Spleen (tissue), 11 donors: ENCODE measurements around the gene SPDYE1. TPM values are rescaled to one million over a fixed set of nuclear protein-coding genes. Genes with fewer than 3 reads are reported as not detected.
A peak's percentile ranks its signal among the peaks of the same experiment; 100 is the strongest.
"Not testable (repeated sequence)": the region's sequence is repeated elsewhere in the genome, so short reads cannot be mapped to it uniquely, and the experiment has no call there.

Experiments
- DNase-seq: peaks from one replicate; pipeline ENCODE4 v3.0.0-alpha.2; 2020
- H3K27ac ChIP-seq, 8 donors: fragments of 200-600 bp; sonication (generic) in 7 of 8; 1 replicate in 4 of 8; 2 replicates in 4 of 8; pipeline versions ENCODE4 v1.5.0 to v1.8.0; 2016 to 2021; ENCODE audit warnings: inconsistent platforms in 4 of 8, mild to moderate bottlenecking in 4 of 8, moderate library complexity in 1 of 8
- H3K27me3 ChIP-seq, 7 donors: fragments of 200-600 bp; sonication (generic) in 6 of 7; replicated peaks in 1 of 7; 1 replicate in 4 of 7; 2 replicates in 3 of 7; pipeline versions ENCODE4 v1.5.0 to v1.8.0; 2016 to 2021; ENCODE audit warnings: inconsistent platforms in 3 of 7, mild to moderate bottlenecking in 1 of 7
- H3K36me3 ChIP-seq, 6 donors: fragments of 200-600 bp; sonication (generic) in 5 of 6; 1 replicate in 4 of 6; 2 replicates in 2 of 6; pipeline versions ENCODE4 v1.5.0 to v1.8.0; 2016 to 2021; ENCODE audit warnings: inconsistent platforms in 2 of 6
- H3K4me1 ChIP-seq, 6 donors: fragments of 200-600 bp; sonication (generic) in 5 of 6; 1 replicate in 3 of 6; 2 replicates in 3 of 6; pipeline versions ENCODE4 v1.5.0 to v1.8.0; 2016 to 2021; ENCODE audit warnings: inconsistent platforms in 3 of 6
- H3K4me3 ChIP-seq, 8 donors: fragments of 200-600 bp; sonication (generic) in 7 of 8; 1 replicate in 4 of 8; 2 replicates in 4 of 8; pipeline versions ENCODE4 v1.5.0 to v1.8.0; 2016 to 2021; ENCODE audit warnings: inconsistent platforms in 4 of 8, mild to moderate bottlenecking in 4 of 8, moderate library complexity in 2 of 8
- H3K9me3 ChIP-seq, 8 donors: fragments of 200-600 bp; sonication (generic) in 7 of 8; 1 replicate in 4 of 8; 2 replicates in 4 of 8; pipeline versions ENCODE4 v1.5.0 to v1.8.0; 2016 to 2021; ENCODE audit warnings: inconsistent platforms in 4 of 8
- CTCF ChIP-seq, 11 experiments: fragments of 200-600 bp in 7 of 11; fragments of 450-650 bp in 4 of 11; sonication (generic) in 4 of 11; IDR thresholded peaks in 8 of 11; conservative IDR thresholded peaks in 3 of 11; 1 replicate in 7 of 11; 2 replicates in 4 of 11; pipeline versions ENCODE4 v1.4.0 to v1.8.0; 2016 to 2021; ENCODE audit warnings: antibody characterized with exemption in 11 of 11, inconsistent platforms in 4 of 11, mild to moderate bottlenecking in 1 of 11
- POLR2A ChIP-seq, 3 donors: fragments of 450-650 bp; IDR thresholded peaks; one replicate each; pipeline ENCODE4 v1.5.1; 2017; ENCODE audit warnings: antibody characterized with exemption in 3 of 3, mild to moderate bottlenecking in 1 of 3
- POLR2AphosphoS5 ChIP-seq, 3 donors: sonication (generic); formaldehyde crosslinking; IDR thresholded peaks; one replicate each; pipeline ENCODE4 v1.5.1; 2017; ENCODE audit warnings: antibody characterized with exemption in 3 of 3
- WGBS, 5 donors: extraction: QIAGEN DNeasy Blood & Tissue Kit in 3 of 5; methylation state at CpG; one replicate each; pipeline versions ENCODE4 v1.1.5 to v1.1.7; 2013 to 2018; 5-methylcytosine and 5-hydroxymethylcytosine counted together
- intact Hi-C: fragments of 100-400 bp; cut with DNase I; formaldehyde crosslinking; loops from one replicate; pipeline ENCODE4 v1.15.0; 2023; ENCODE audit warnings: low total_unique reads
- polyA plus RNA-seq, 3 donors: library from polyadenylated mRNA; stranded (reverse); fragments of 200-250 nt; gene quantifications; one replicate each; pipeline ENCODE4 v1.2.1, GENCODE V29; 2013
- total RNA-seq, 7 donors: library from RNA; depleted of rRNA in 3 of 7; stranded (reverse); fragments of >200 nt in 3 of 7; fragmentation: NEBNext Ultra II Directional in 4 of 7; extraction: Animal tissue kit (Norgen Biotek cat#: 25700) in 4 of 7; gene quantifications; one replicate each; pipeline versions ENCODE4 v1.1.0 to v1.2.1, GENCODE V29; 2016 to 2021
- donor health status: healthy with polysubstance abuse.
- donor health status: DM: no; HTN: no; CAD: no; lungs with moderate emphysema.
- donor health status: DM: no; HTN: no; CAD: no.
- donor health status: Bipolar disorder and iron deficiency.
- donor health status: healthy.
- donor health status: DM: no; HTN: no; CAD: no.
- donor health status: DM: yes; HTN: yes; CAD: no.

The SPDYE1 gene
- total and polyA plus RNA-seq, 10 donors: not detected

- peak in 2 of 3 donors; percentile 21 to 58 for TF ChIP-seq POLR2AphosphoS5 (IDR thresholded peaks at IDR 0.05)
- H3K27ac ChIP-seq: peak overlapping the region in 2 of 8 donors; percentile 24 to 31
- DNase-seq, H3K9me3 ChIP-seq, H3K4me1 ChIP-seq, H3K36me3 ChIP-seq, intact Hi-C loops, H3K27me3 ChIP-seq, H3K4me3 ChIP-seq: not testable (repeated sequence)
- WGBS, 5 donors: 69 to 93% (median 79%) methylated on average over 4 to 10 of the region's 10 CpGs
Measured at GRCh38 chr7:43974725-43975482, 22.8 kb upstream of the SPDYE1 start.

- no peak for DNase-seq
- H3K36me3 ChIP-seq: no peaks in the 10 kb centered on the region
- intact Hi-C loops: no loop called here
- TF ChIP-seq POLR2A (IDR thresholded peaks at IDR 0.05): no peak
- TF ChIP-seq CTCF (IDR thresholded peaks at IDR 0.05 in 8 of 11, conservative IDR thresholded peaks at IDR 0.05 in 3 of 11): no peak
- TF ChIP-seq POLR2AphosphoS5 (IDR thresholded peaks at IDR 0.05): no peak
- H3K9me3 ChIP-seq: no peaks in the 10 kb centered on the region
- H3K4me1 ChIP-seq: no peaks in the 10 kb centered on the region
- H3K27ac ChIP-seq: no peak overlapping the region
- H3K4me3 ChIP-seq: no peak overlapping the region
- 82 to 100% (median 100%) methylated on average over 1 of the region's 1 CpG for WGBS, 5 donors
- no peaks in the 10 kb centered on the region for H3K27me3 ChIP-seq
Measured at GRCh38 chr7:43977525-43977924, 20.2 kb upstream of the SPDYE1 start.

GRCh38 chr7:43978102-43978501 lies 19.6 kb upstream of the SPDYE1 start:
- intact Hi-C loops, H3K27ac ChIP-seq: not testable (repeated sequence)
- 79 to 86% (median 84%) methylated on average over 11 of the region's 11 CpGs for WGBS, 5 donors

GRCh38 chr7:43982848-43983247 lies 14.8 kb upstream of the SPDYE1 start:
- H3K27me3 ChIP-seq, H3K4me3 ChIP-seq, H3K9me3 ChIP-seq, H3K36me3 ChIP-seq, H3K27ac ChIP-seq, intact Hi-C loops, DNase-seq: not testable (repeated sequence)
- WGBS, 5 donors: no CpG with 5 or more reads among the region's 6 CpGs
- peaks cover 0 to 11% (median 6%) of the 10 kb centered on the region in 6 donors for H3K4me1 ChIP-seq
- peak in 1 of 3 donors; percentile 18 for TF ChIP-seq POLR2AphosphoS5 (IDR thresholded peaks at IDR 0.05)

More at GRCh38 chr7:43978102-43978501, 19.6 kb upstream of the SPDYE1 start:
- not testable (repeated sequence) for H3K36me3 ChIP-seq, H3K4me1 ChIP-seq, DNase-seq, H3K4me3 ChIP-seq, H3K27me3 ChIP-seq, H3K9me3 ChIP-seq

- WGBS, 5 donors: 71 to 100% (median 77%) methylated on average over 1 to 2 of the region's 2 CpGs
- DNase-seq: not testable (repeated sequence)
Measured at GRCh38 chr7:43983736-43984135, 14.0 kb upstream of the SPDYE1 start.

GRCh38 chr7:43985904-43986864 lies 11.5 kb upstream of the SPDYE1 start:
- H3K27me3 ChIP-seq, H3K9me3 ChIP-seq, H3K36me3 ChIP-seq, intact Hi-C loops: not testable (repeated sequence)
- Histone ChIP-seq H3K4me3 (peak overlapping the region in 1 of 8 donors; percentile 48), H3K27ac (peak overlapping the region in 2 of 8 donors; percentile 31 to 51), H3K4me1 (peaks cover 0 to 11% (median 6%) of the 10 kb centered on the region in 6 donors)
- DNase-seq: peak; percentile 93
- TF ChIP-seq CTCF (IDR thresholded peaks at IDR 0.05 in 8 of 11, conservative IDR thresholded peaks at IDR 0.05 in 3 of 11) (peak in 8 of 11 experiments; percentile 36 to 88 (median 86)), POLR2AphosphoS5 (IDR thresholded peaks at IDR 0.05) (peak; percentile 26 to 49 (median 40))
- WGBS, 5 donors: 20 to 50% (median 26%) methylated on average over 11 to 30 of the region's 33 CpGs

More at GRCh38 chr7:43983736-43984135, 14.0 kb upstream of the SPDYE1 start:
- H3K27me3 ChIP-seq, H3K27ac ChIP-seq, H3K4me3 ChIP-seq, intact Hi-C loops, H3K9me3 ChIP-seq, H3K36me3 ChIP-seq: not testable (repeated sequence)
- H3K4me1 ChIP-seq: peaks cover 0 to 11% (median 6%) of the 10 kb centered on the region in 6 donors

- DNase-seq, H3K4me3 ChIP-seq, H3K36me3 ChIP-seq, H3K27me3 ChIP-seq, H3K27ac ChIP-seq, H3K9me3 ChIP-seq, intact Hi-C loops: not testable (repeated sequence)
- H3K4me1 ChIP-seq: peaks cover 0 to 11% (median 6%) of the 10 kb centered on the region in 6 donors
- WGBS, 5 donors: 72 to 93% (median 91%) methylated on average over 2 to 9 of the region's 9 CpGs
Measured at GRCh38 chr7:43987476-43987875, 10.2 kb upstream of the SPDYE1 start.

GRCh38 chr7:43990011-43990585 lies 7.6 kb upstream of the SPDYE1 start:
- intact Hi-C loops, DNase-seq, H3K36me3 ChIP-seq, H3K27me3 ChIP-seq, H3K4me3 ChIP-seq, H3K9me3 ChIP-seq, H3K27ac ChIP-seq: not testable (repeated sequence)
- peaks cover 0 to 11% (median 6%) of the 10 kb centered on the region in 6 donors for H3K4me1 ChIP-seq
- WGBS, 5 donors: 73 to 91% (median 88%) methylated on average over 10 to 12 of the region's 12 CpGs
